ENCODE data around the gene CAAP1.
"Not testable (repeated sequence)": the region's sequence is repeated elsewhere in the genome, so short reads cannot be mapped to it uniquely, and the experiment has no call there.

CAAP1 gene

DNA sequence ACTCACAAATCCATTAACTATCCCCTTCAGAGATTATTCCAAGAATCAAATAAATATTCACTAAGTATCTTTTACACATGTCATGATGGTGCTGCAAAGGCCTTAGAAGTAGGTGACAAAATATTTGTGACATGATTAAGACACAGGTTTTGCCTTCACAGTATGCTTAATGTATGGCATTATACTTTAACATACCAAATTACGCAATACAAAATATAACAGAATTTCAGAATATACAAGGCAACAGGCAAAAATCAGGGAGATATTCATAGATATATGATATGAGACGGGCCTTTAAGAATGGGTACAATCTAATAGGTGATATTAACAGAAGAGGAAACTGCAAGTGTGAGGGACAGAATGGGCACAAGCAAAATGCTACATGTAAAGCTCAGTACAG is 41.6 kb downstream of the CAAP1 start:
- in situ Hi-C loops (cut with HindIII; ENCODE audit: low sequenced_read_pairs) = no loop called here

DNA sequence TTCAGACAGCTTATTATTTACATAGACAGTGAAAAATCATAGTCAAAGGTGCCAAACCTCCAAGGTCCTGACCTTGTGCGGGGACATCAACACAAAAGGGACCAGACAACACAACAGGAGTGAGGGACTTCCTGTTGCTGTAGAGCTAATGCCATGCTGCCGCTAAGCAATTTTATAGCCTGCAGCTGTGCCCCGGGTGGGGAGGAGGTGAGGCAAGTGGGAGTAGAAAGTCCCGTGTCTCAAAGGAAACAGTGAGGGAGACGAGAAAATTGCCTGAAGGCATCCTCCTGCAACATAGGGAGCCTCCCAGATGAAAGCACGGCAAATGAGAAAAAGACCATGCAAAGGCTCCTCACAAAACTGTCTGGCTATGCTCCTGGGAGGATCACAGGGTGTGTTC is 58.8 kb downstream of the CAAP1 start:
- in situ Hi-C loops (cut with HindIII; ENCODE audit: low sequenced_read_pairs) = loop anchor here (5.0 kb wide), 1 partner anchor 61 kb away; no protein-coding TSS in a partner anchor

DNA sequence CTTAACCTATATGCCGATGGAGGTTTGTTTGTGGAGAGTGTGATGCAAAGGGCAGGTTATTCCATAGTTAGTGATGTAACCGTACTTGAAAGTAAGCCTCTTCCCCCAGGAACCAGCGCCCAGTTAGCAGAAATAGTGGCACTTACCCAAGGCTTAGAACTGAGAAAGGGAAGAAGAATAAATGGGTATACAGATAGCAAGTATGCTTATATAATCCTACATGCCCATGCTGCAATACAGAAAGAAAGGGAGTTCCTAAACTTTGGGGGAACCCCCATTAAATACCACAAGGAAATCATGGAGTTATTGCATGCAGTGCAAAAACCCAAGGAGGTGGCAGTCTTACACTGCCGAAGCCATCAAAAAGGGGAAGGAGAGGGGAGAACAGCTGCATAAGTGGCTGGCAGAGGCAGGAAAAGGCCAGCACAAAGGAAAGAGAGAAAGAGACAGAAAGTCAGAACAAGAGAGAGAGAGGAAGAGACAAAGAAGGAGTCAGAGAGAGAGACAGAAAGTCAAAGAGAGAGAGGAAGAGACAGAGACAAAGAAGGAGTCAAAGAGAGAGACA is 64.1 kb downstream of the CAAP1 start:
- in situ Hi-C loops (cut with HindIII; ENCODE audit: low sequenced_read_pairs) = not testable (repeated sequence)

DNA sequence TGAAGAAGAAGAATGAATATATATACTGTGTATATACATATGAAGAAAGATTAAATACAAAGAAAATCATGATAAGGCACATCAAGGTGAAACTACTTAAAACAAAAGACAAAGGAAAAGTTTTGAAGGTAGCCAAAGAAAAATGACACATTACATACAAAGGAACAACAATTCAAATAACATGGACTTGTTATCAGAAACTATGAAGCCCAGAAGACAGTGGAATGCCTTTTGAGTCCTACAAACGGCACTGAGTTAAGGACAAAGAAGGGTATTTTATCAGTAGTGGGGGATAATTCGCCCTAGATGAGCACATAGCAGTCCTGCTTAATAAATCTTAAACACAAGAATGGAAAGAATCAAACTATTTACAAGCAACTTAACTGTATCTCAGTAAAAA is 77.8 kb downstream of the CAAP1 start:
- in situ Hi-C loops (cut with HindIII; ENCODE audit: low sequenced_read_pairs) = no loop called here

DNA sequence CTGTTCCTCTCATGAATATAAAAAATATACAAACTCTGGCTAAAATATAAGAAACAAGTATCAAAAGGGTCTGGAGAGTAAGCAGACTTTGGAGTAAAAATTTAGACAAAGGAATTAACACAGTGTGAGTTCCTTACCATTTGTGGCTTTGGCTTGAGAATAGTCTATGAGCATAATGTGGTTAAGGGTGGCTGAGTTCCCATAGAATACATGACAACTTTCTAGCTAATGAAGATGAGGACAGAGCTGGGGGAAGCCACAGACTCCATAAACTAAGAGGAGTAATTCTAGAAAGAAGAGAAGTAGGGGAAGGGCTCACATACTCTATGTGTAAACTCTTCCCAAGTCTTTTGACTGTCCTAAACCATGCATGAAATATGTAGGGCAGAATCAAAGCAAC is 79.4 kb downstream of the CAAP1 start:
- in situ Hi-C loops (cut with HindIII; ENCODE audit: low sequenced_read_pairs) = no loop called here

DNA sequence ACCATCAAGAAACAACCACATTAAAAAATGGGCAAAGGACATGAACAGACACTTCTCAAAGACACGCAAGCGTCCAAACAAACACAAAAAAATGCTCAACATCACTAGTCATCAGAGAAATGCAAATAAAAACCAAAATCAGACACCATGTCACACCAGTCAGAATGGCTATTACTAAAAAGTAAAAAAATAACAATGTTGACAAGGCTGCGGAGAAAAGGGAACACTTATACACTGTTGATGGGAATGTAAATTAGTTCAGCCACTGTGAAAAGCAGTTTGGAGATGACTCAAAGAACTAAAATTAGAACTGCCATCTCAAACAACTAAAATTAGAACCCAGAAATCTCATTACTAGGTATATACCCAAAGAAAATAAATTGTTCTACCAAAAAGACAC is 80.4 kb downstream of the CAAP1 start:
- in situ Hi-C loops (cut with HindIII; ENCODE audit: low sequenced_read_pairs) = no loop called here

DNA sequence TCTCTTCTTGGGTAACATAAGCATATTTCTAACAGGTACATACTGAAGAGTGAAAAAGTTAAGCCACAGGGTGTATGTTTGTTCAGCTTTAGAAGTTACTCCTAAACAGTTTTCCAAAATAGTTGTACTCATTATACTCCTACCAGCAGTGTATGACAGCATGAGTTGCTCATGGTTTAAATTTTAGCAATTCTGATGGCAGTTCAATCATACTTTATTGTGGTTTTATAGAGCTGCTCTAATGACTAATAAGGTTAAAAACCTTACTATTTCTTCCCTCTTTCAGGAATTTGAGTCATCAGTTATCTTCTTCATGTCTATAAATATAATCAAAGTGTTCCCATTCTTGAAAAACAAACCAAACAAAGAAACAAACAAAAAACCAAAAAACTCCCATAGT is 81.5 kb downstream of the CAAP1 start:
- in situ Hi-C loops (cut with HindIII; ENCODE audit: low sequenced_read_pairs) = no loop called here

DNA sequence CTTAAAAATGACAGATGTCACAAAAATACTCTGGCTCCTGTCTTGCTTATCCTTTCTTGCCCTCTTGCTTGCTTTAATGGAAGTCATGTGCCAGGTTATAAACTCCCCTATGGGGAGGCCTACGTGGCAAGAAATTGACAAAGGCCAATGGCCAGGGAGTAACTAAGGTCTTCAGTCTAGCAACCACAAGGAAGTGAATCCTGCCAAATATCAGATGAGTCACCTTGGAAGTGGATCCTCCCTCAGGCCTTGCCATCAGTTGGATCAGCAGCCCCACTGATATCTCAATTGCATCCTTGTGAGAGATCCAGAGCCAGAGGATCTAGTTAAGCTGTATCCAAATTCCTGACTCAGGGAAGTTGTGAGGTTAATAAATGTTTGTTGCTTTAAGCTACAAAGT is 82.8 kb downstream of the CAAP1 start:
- in situ Hi-C loops (cut with HindIII; ENCODE audit: low sequenced_read_pairs) = no loop called here

DNA sequence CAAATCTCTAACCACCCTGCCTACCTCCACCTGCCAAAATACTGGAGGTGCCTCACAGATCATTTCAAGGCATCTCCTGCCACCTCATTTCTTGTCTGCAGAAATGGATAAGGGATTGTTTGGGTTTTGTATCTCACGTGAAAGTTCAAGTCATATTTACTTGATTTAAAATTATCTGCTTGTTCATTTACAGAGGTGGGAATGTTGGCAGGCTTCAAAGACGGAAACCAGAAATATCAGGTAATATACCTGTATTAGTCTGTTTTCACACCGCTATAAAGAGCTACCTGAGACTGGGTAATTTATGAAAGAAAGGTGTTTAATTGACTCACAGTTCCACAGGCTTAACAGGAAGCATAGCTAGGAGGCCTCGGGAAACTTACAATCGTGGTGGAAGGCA is 85.4 kb downstream of the CAAP1 start:
- in situ Hi-C loops (cut with HindIII; ENCODE audit: low sequenced_read_pairs) = no loop called here

DNA sequence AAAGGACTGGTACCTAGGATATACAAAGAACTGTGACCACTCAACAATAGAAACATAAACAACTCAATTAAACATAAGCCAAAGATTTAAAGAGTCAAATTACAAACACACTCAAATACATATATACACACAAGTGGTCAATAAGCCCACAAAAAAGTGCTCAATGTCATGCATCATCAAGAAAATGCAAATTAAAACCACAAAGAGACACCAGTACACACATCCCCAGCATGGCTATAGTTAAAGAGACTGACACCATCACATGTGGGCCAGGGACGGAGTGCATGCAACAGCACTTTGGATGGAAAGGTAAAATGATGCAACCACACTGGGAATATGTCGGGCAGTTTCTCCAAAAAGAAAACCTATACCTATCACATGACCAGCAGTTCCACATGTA is 89.7 kb downstream of the CAAP1 start:
- in situ Hi-C loops (cut with HindIII; ENCODE audit: low sequenced_read_pairs) = no loop called here

DNA sequence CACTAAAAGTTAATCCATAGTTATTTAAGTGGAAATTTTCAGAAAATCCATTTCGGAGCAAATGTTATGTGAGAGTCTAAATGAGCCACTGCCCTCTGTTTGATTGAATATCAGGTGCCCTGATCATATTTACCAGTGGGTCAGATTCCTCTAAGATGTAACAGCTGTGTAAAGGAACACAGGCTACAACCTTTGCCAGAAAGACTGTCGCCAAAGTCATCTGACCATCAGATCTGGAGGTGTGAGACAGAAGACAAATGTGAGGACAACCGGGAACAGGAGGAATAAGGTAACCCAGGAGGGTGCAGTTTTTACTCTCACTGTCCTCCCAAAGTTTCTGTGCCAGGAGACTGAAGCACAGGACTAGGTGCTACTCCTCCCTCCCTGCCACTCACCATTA is 90.8 kb downstream of the CAAP1 start:
- in situ Hi-C loops (cut with HindIII; ENCODE audit: low sequenced_read_pairs) = no loop called here

DNA sequence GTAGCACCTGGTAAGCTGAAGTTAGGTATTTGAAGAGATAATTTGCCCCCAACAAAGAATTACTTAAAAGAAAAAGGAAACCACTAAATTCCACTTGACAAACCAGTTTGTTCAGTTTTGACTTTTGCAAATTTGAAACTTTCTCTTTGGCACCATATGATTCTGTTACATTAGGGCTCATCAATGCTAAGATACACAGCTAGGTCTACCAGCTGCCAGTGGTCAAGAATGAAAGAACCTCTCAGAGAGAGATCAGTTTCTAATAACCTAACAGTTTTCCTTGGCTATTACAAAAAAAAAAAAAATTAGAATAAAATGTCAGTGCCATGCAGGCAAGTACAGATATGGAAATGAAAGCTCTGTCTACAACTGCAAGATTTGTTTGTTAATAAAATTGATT is 92.3 kb downstream of the CAAP1 start:
- in situ Hi-C loops (cut with HindIII; ENCODE audit: low sequenced_read_pairs) = no loop called here

DNA sequence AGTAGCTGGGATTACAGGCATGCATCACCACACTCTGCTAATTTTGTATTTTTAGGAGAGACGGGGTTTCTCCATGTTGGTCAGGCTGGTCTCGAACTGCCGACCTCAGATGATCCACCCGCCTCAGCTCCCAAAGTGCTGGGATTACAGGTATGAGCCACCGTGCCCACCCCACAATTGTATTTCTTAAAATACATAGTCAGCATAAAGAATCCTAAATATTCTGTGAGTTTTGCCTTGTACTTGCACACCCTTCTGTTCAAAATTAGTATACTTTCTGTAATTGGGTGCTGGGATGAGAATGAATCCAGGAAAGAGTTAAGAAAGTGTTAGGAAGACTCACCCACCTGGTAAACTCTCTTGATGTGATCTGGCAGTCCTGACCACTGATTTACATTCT is 101.3 kb downstream of the CAAP1 start:
- in situ Hi-C loops (cut with HindIII; ENCODE audit: low sequenced_read_pairs) = no loop called here
